Measurements from ENCODE around the gene SLC37A1. TPM values are rescaled to one million over a fixed set of nuclear protein-coding genes. Genes with fewer than 3 reads are reported as not detected.
"Not testable (repeated sequence)": the region's sequence is repeated elsewhere in the genome, so short reads cannot be mapped to it uniquely, and the experiment has no call there.

The SLC37A1 gene
- total and polyA plus RNA-seq, 9 donors = 2.2 to 6.9 (median 2.9) TPM

- peak; percentile 64 for DNase-seq
- WGBS (ENCODE audit: insufficient coverage) = 55% methylated on average over 12 of the region's 15 CpGs
Observed at GRCh38 chr21:42621166-42621818, 107.6 kb downstream of the SLC37A1 start.

GRCh38 chr21:42621819-42622177, 108.1 kb downstream of the SLC37A1 start:
- DNase-seq = peak; percentile 61
- H3K4me1 ChIP-seq (ENCODE audit: control insufficient read depth, insufficient read depth, low read length) = peaks cover 9% of the 10 kb centered on the region
- 50% methylated on average over 2 of the region's 9 CpGs for WGBS (ENCODE audit: insufficient coverage)
- H3K4me3 ChIP-seq (ENCODE audit: low read length) = no peak overlapping the region
- peaks cover 25% of the 10 kb centered on the region for H3K27me3 ChIP-seq (ENCODE audit: control insufficient read depth, insufficient read depth, low read length)
- H3K36me3 ChIP-seq (ENCODE audit: control insufficient read depth, insufficient read depth, low read length) = no peaks in the 10 kb centered on the region
- H3K9me3 ChIP-seq (replicated peaks; ENCODE audit: control insufficient read depth, low read depth, low read length) = no peaks in the 10 kb centered on the region
- no peak overlapping the region for H3K27ac ChIP-seq (ENCODE audit: low read length)

More at GRCh38 chr21:42621166-42621818, 107.6 kb downstream of the SLC37A1 start:
- H3K27ac ChIP-seq (ENCODE audit: low read length) = no peak overlapping the region
- peaks cover 30% of the 10 kb centered on the region for H3K27me3 ChIP-seq (ENCODE audit: control insufficient read depth, insufficient read depth, low read length)
- no peaks in the 10 kb centered on the region for H3K9me3 ChIP-seq (replicated peaks; ENCODE audit: control insufficient read depth, low read depth, low read length)
- H3K4me1 ChIP-seq (ENCODE audit: control insufficient read depth, insufficient read depth, low read length) = peaks cover 9% of the 10 kb centered on the region
- H3K36me3 ChIP-seq (ENCODE audit: control insufficient read depth, insufficient read depth, low read length) = no peaks in the 10 kb centered on the region
- no peak overlapping the region for H3K4me3 ChIP-seq (ENCODE audit: low read length)

- Histone ChIP-seq H3K27me3 (ENCODE audit: control insufficient read depth, insufficient read depth, low read length) (peaks cover 21% of the 10 kb centered on the region), H3K4me3 (ENCODE audit: low read length) (no peak overlapping the region)
Observed at GRCh38 chr21:42622284-42622683, 108.6 kb downstream of the SLC37A1 start.

GRCh38 chr21:42623694-42624093, 110.0 kb downstream of the SLC37A1 start:
- H3K36me3 ChIP-seq (ENCODE audit: control insufficient read depth, insufficient read depth, low read length) = no peaks in the 10 kb centered on the region
- DNase-seq = no peak
- 96% methylated on average over 4 of the region's 7 CpGs for WGBS (ENCODE audit: insufficient coverage)
- no peak overlapping the region for H3K27ac ChIP-seq (ENCODE audit: low read length)
- H3K9me3 ChIP-seq (replicated peaks; ENCODE audit: control insufficient read depth, low read depth, low read length) = no peaks in the 10 kb centered on the region
- no peak overlapping the region for H3K4me3 ChIP-seq (ENCODE audit: low read length)
- peaks cover 10% of the 10 kb centered on the region for H3K27me3 ChIP-seq (ENCODE audit: control insufficient read depth, insufficient read depth, low read length)
- H3K4me1 ChIP-seq (ENCODE audit: control insufficient read depth, insufficient read depth, low read length) = peaks cover 9% of the 10 kb centered on the region

More at GRCh38 chr21:42622284-42622683, 108.6 kb downstream of the SLC37A1 start:
- WGBS (ENCODE audit: insufficient coverage) = 84% methylated on average over 3 of the region's 7 CpGs
- H3K9me3 ChIP-seq (replicated peaks; ENCODE audit: control insufficient read depth, low read depth, low read length) = no peaks in the 10 kb centered on the region
- H3K27ac ChIP-seq (ENCODE audit: low read length) = no peak overlapping the region
- H3K4me1 ChIP-seq (ENCODE audit: control insufficient read depth, insufficient read depth, low read length) = peaks cover 9% of the 10 kb centered on the region
- no peaks in the 10 kb centered on the region for H3K36me3 ChIP-seq (ENCODE audit: control insufficient read depth, insufficient read depth, low read length)
- peak; percentile 20 for DNase-seq

- H3K9me3 ChIP-seq (replicated peaks; ENCODE audit: control insufficient read depth, low read depth, low read length) = no peaks in the 10 kb centered on the region
- WGBS (ENCODE audit: insufficient coverage) = 61% methylated on average over 10 of the region's 13 CpGs
- peaks cover 10% of the 10 kb centered on the region for H3K27me3 ChIP-seq (ENCODE audit: control insufficient read depth, insufficient read depth, low read length)
- H3K27ac ChIP-seq (ENCODE audit: low read length) = no peak overlapping the region
- DNase-seq = no peak
- no peak overlapping the region for H3K4me3 ChIP-seq (ENCODE audit: low read length)
- no peaks in the 10 kb centered on the region for H3K36me3 ChIP-seq (ENCODE audit: control insufficient read depth, insufficient read depth, low read length)
- peaks cover 9% of the 10 kb centered on the region for H3K4me1 ChIP-seq (ENCODE audit: control insufficient read depth, insufficient read depth, low read length)
Observed at GRCh38 chr21:42624095-42624790, 110.6 kb downstream of the SLC37A1 start.

GRCh38 chr21:42624936-42625335, 111.3 kb downstream of the SLC37A1 start:
- Histone ChIP-seq H3K36me3 (ENCODE audit: control insufficient read depth, insufficient read depth, low read length) (no peaks in the 10 kb centered on the region), H3K27ac (ENCODE audit: low read length) (no peak overlapping the region), H3K4me1 (ENCODE audit: control insufficient read depth, insufficient read depth, low read length) (peaks cover 9% of the 10 kb centered on the region), H3K9me3 (replicated peaks; ENCODE audit: control insufficient read depth, low read depth, low read length) (no peaks in the 10 kb centered on the region), H3K27me3 (ENCODE audit: control insufficient read depth, insufficient read depth, low read length) (peaks cover 8% of the 10 kb centered on the region), H3K4me3 (ENCODE audit: low read length) (no peak overlapping the region)
- DNase-seq = no peak
- 67% methylated on average over 3 of the region's 6 CpGs for WGBS (ENCODE audit: insufficient coverage)

- Histone ChIP-seq H3K4me3 (ENCODE audit: low read length) (no peak overlapping the region), H3K4me1 (ENCODE audit: control insufficient read depth, insufficient read depth, low read length) (peaks cover 6% of the 10 kb centered on the region), H3K27ac (ENCODE audit: low read length) (no peak overlapping the region), H3K27me3 (ENCODE audit: control insufficient read depth, insufficient read depth, low read length) (peaks cover 14% of the 10 kb centered on the region), H3K36me3 (ENCODE audit: control insufficient read depth, insufficient read depth, low read length) (no peaks in the 10 kb centered on the region), H3K9me3 (replicated peaks; ENCODE audit: control insufficient read depth, low read depth, low read length) (no peaks in the 10 kb centered on the region)
- DNase-seq = no peak
- 90% methylated on average over 13 of the region's 14 CpGs for WGBS (ENCODE audit: insufficient coverage)
Observed at GRCh38 chr21:42626171-42626570, 112.5 kb downstream of the SLC37A1 start.

- no peak overlapping the region for H3K4me3 ChIP-seq (ENCODE audit: low read length)
- peaks cover 14% of the 10 kb centered on the region for H3K27me3 ChIP-seq (ENCODE audit: control insufficient read depth, insufficient read depth, low read length)
- 81% methylated on average over 11 of the region's 15 CpGs for WGBS (ENCODE audit: insufficient coverage)
- no peaks in the 10 kb centered on the region for H3K4me1 ChIP-seq (ENCODE audit: control insufficient read depth, insufficient read depth, low read length)
- no peaks in the 10 kb centered on the region for H3K9me3 ChIP-seq (replicated peaks; ENCODE audit: control insufficient read depth, low read depth, low read length)
- no peaks in the 10 kb centered on the region for H3K36me3 ChIP-seq (ENCODE audit: control insufficient read depth, insufficient read depth, low read length)
- H3K27ac ChIP-seq (ENCODE audit: low read length) = no peak overlapping the region
- no peak for DNase-seq
Observed at GRCh38 chr21:42627527-42628289, 114.1 kb downstream of the SLC37A1 start.

- not testable (repeated sequence) for H3K4me1 ChIP-seq (ENCODE audit: control insufficient read depth, insufficient read depth, low read length); H3K36me3 ChIP-seq (ENCODE audit: control insufficient read depth, insufficient read depth, low read length); DNase-seq; H3K9me3 ChIP-seq (replicated peaks; ENCODE audit: control insufficient read depth, low read depth, low read length); H3K27ac ChIP-seq (ENCODE audit: low read length); H3K4me3 ChIP-seq (ENCODE audit: low read length)
- WGBS (ENCODE audit: insufficient coverage) = 83% methylated on average over 1 of the region's 2 CpGs
- peaks cover 14% of the 10 kb centered on the region for H3K27me3 ChIP-seq (ENCODE audit: control insufficient read depth, insufficient read depth, low read length)
Observed at GRCh38 chr21:42628466-42629061, 114.9 kb downstream of the SLC37A1 start.

Data from muscle of leg (tissue), 11 donors.